Natural killer cell (primary cell): ENCODE data around the gene MGP. TPM values are rescaled to one million over a fixed set of nuclear protein-coding genes. Genes with fewer than 3 reads are reported as not detected.

Experiments
- ATAC-seq, 3 donors: fragments of 150-1000 bp in 2 of 3; fragments of 200-7000 bp in 1 of 3; cut with Tn5 transposase; 1 replicate in 1 of 3; 2 replicates in 2 of 3; pipeline ENCODE4 v1.10.0; 2021; ENCODE audit warnings: mild to moderate bottlenecking in 2 of 3, moderate library complexity in 2 of 3
- DNase-seq, 2 donors: peaks; one replicate each; pipeline versions ENCODE4 v3.0.0 to v3.0.0-alpha.2; 2013 to 2021; ENCODE audit warnings: mixed read lengths in 1 of 2
- H3K27ac ChIP-seq: one replicate; pipeline ENCODE4 v1.5.1; 2013; ENCODE audit warnings: mild to moderate bottlenecking, low read length
- H3K27me3 ChIP-seq: one replicate; pipeline ENCODE4 v1.6.1; 2013; ENCODE audit warnings: low read length; ENCODE audit not compliant: control insufficient read depth, insufficient read depth
- H3K36me3 ChIP-seq: one replicate; pipeline ENCODE4 v1.6.1; 2013; ENCODE audit warnings: low read length; ENCODE audit not compliant: control insufficient read depth, insufficient read depth
- H3K4me1 ChIP-seq: one replicate; pipeline ENCODE4 v1.6.1; 2013; ENCODE audit warnings: low read length; ENCODE audit not compliant: control insufficient read depth, insufficient read depth
- H3K4me3 ChIP-seq: one replicate; pipeline ENCODE4 v1.5.1; 2013; ENCODE audit warnings: low read length
- H3K9me3 ChIP-seq: one replicate; pipeline ENCODE4 v1.6.1; 2013; ENCODE audit warnings: low read length; ENCODE audit not compliant: control insufficient read depth, insufficient read depth
- H3K27ac Mint-ChIP-seq, 2 donors: one replicate each; pipeline ENCODE4 v1.8.0; 2022; ENCODE audit warnings: mild to moderate bottlenecking in 2 of 2, mixed read lengths in 2 of 2, moderate library complexity in 1 of 2
- H3K27me3 Mint-ChIP-seq, 2 donors: one replicate each; pipeline ENCODE4 v1.8.0; 2022; ENCODE audit warnings: low read depth in 2 of 2, mixed read lengths in 2 of 2
- H3K36me3 Mint-ChIP-seq: one replicate; pipeline ENCODE4 v1.8.0; 2022; ENCODE audit warnings: mixed read lengths
- H3K4me1 Mint-ChIP-seq, 2 donors: one replicate each; pipeline ENCODE4 v1.8.0; 2022; ENCODE audit warnings: mixed read lengths in 2 of 2
- H3K4me3 Mint-ChIP-seq: one replicate; pipeline ENCODE4 v1.8.0; 2022; ENCODE audit warnings: mild to moderate bottlenecking, moderate library complexity, mixed read lengths
- H3K9me3 Mint-ChIP-seq, 2 donors: one replicate each; pipeline ENCODE4 v1.8.0; 2022; ENCODE audit warnings: mixed read lengths in 2 of 2
- WGBS: methylation state at CpG from one replicate; pipeline ENCODE4 v1.1.7; 2013; ENCODE audit warnings: missing lambda C conversion rate; ENCODE audit not compliant: insufficient coverage; 5-methylcytosine and 5-hydroxymethylcytosine counted together
- intact Hi-C: fragments of 100-400 bp; cut with micrococcal nuclease; formaldehyde crosslinking; loops from one replicate; pipeline ENCODE4 v1.14.2; 2022
- total RNA-seq, 4 donors: library from RNA; stranded (reverse); fragments of 120-200 nt in 1 of 4; gene quantifications; one replicate each; pipeline versions ENCODE4 v1.2.3 to v1.2.4, GENCODE V29; 2013 to 2022
- TF ChIP-seq, protein P1 (sequence below): fragments of 200-600 bp; IDR thresholded peaks from one replicate; pipeline ENCODE4 v1.8.0; 2022; ENCODE audit warnings: antibody characterized with exemption

MGP gene
- total RNA-seq, 3 donors from 2014 or later (not counting 1 experiment from before 2014, with no cell fraction given) = 0.89 to 1.1 TPM; not detected in 1

DNA sequence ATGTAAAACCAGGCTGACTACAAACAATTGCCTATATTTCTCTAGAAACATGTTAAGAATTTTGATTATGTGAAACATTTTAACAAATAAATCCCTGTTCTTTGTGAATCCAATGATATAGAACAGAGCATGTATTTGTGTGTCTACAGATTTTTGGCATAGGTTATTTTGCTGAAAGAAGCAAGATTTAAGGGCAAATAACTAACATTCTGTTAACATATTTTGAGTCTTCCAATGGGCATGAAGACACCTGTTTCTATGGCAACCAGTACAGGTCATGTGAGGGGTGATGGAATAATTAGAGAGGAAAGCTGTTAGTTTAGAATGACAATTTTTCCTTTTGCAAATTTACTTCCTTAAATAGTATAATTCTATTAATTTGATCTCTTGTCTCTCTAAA is 51.1 kb downstream of the MGP start:
- no peaks in the 10 kb centered on the region for H3K9me3 ChIP-seq
- TF ChIP-seq, protein P1, sequence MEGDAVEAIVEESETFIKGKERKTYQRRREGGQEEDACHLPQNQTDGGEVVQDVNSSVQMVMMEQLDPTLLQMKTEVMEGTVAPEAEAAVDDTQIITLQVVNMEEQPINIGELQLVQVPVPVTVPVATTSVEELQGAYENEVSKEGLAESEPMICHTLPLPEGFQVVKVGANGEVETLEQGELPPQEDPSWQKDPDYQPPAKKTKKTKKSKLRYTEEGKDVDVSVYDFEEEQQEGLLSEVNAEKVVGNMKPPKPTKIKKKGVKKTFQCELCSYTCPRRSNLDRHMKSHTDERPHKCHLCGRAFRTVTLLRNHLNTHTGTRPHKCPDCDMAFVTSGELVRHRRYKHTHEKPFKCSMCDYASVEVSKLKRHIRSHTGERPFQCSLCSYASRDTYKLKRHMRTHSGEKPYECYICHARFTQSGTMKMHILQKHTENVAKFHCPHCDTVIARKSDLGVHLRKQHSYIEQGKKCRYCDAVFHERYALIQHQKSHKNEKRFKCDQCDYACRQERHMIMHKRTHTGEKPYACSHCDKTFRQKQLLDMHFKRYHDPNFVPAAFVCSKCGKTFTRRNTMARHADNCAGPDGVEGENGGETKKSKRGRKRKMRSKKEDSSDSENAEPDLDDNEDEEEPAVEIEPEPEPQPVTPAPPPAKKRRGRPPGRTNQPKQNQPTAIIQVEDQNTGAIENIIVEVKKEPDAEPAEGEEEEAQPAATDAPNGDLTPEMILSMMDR = no peak
- ATAC-seq = no peak
- H3K9me3 Mint-ChIP-seq = no peaks in the 10 kb centered on the region
- H3K36me3 ChIP-seq = no peaks in the 10 kb centered on the region
- H3K27ac Mint-ChIP-seq = no peak overlapping the region
- DNase-seq = no peak
- no peak overlapping the region for H3K4me3 ChIP-seq
- H3K36me3 Mint-ChIP-seq = no peaks in the 10 kb centered on the region
- no peak overlapping the region for H3K4me3 Mint-ChIP-seq
- H3K27ac ChIP-seq = no peak overlapping the region
- peaks cover 16% of the 10 kb centered on the region for H3K27me3 ChIP-seq
- peaks cover 26 to 45% of the 10 kb centered on the region in 2 donors for H3K27me3 Mint-ChIP-seq
- H3K4me1 Mint-ChIP-seq = no peaks in the 10 kb centered on the region
- no peaks in the 10 kb centered on the region for H3K4me1 ChIP-seq
- intact Hi-C loops = no loop called here

DNA sequence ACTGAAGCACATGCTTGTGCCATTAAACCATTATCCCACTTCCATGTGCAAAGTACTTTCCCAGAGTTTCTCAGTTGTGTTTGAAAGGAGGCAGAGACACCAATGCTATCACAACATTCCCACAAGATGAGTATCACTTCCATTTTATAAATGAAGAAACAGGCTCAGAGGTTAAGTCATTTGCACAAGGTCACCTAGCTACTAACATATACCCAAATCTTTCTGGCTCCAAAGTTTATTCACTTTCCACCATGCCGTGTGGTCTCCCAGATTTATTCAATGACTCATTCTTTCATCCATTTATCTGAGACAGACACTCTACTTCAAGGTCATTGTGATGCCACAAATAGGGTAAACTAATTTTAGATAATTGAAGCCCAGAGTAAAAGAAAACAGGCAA is 51.7 kb downstream of the MGP start:
- intact Hi-C loops = no loop called here
- H3K4me1 ChIP-seq = no peaks in the 10 kb centered on the region
- H3K27me3 Mint-ChIP-seq = peaks cover 21 to 45% of the 10 kb centered on the region in 2 donors

DNA sequence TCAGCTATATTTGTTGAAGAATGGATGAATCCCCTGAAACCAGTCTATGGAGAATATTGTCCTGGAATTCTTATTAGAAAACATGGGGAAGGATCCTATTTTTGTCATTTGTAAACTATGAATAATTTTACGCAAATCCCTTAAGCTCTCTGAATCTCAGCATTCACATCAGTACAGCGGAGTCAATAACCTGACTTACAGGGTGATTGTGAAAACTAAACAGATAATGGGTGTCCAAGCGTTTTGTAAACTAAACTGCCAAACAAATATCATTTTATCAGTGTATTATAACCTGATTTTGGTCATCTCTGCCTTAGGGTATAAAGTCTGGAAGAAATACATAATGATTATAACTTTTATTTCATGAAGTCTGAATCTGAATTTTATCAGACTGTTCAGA is 52.3 kb downstream of the MGP start:
- ATAC-seq (no peak), DNase-seq (no peak)
- Mint-ChIP-seq H3K4me3 (no peak overlapping the region), H3K27ac (no peak overlapping the region), H3K4me1 (no peaks in the 10 kb centered on the region), H3K36me3 (no peaks in the 10 kb centered on the region), H3K9me3 (no peaks in the 10 kb centered on the region), H3K27me3 (peaks cover 24 to 45% of the 10 kb centered on the region in 2 donors)
- 100% methylated on average over 2 of the region's 3 CpGs for WGBS
- Histone ChIP-seq H3K36me3 (no peaks in the 10 kb centered on the region), H3K4me1 (no peaks in the 10 kb centered on the region), H3K4me3 (no peak overlapping the region), H3K27ac (no peak overlapping the region), H3K9me3 (no peaks in the 10 kb centered on the region), H3K27me3 (peaks cover 14% of the 10 kb centered on the region)
- intact Hi-C loops = no loop called here
- TF ChIP-seq, protein P1 = no peak

More for the DNA sequence above, 51.7 kb downstream of the MGP start:
- Histone ChIP-seq H3K36me3 (no peaks in the 10 kb centered on the region), H3K4me3 (no peak overlapping the region), H3K9me3 (no peaks in the 10 kb centered on the region), H3K27ac (no peak overlapping the region), H3K27me3 (peaks cover 16% of the 10 kb centered on the region)
- no peak overlapping the region for H3K27ac Mint-ChIP-seq
- 100% methylated on average over 1 of the region's 1 CpG for WGBS
- no peaks in the 10 kb centered on the region for H3K9me3 Mint-ChIP-seq
- no peaks in the 10 kb centered on the region for H3K36me3 Mint-ChIP-seq
- H3K4me3 Mint-ChIP-seq = no peak overlapping the region
- TF ChIP-seq, protein P1 = no peak
- no peaks in the 10 kb centered on the region for H3K4me1 Mint-ChIP-seq
- DNase-seq (no peak), ATAC-seq (no peak)

Other genes starting within 250 kb of the MGP start
- not detected for gene GUCY2C, start 189.3 kb downstream of the MGP start, total RNA-seq
- gene WBP11, start 82.4 kb downstream of the MGP start, total RNA-seq = 100 to 1,000 TPM; 130 to 159 (median 134) TPM
- gene C12orf60, start 82.2 kb downstream of the MGP start, total RNA-seq = under 1 TPM; 0.28 to 0.79 (median 0.33) TPM
- not detected for gene SMCO3, start 71.7 kb downstream of the MGP start, total RNA-seq
- gene ART4, start 42.3 kb downstream of the MGP start, total RNA-seq = not detected
- 10 to 100 TPM in 2 of 3 donors, 1 to 10 TPM in 1; 9.8 to 15.2 (median 12.3) TPM for gene ERP27, start 52.7 kb upstream of the MGP start, total RNA-seq
- gene ARHGDIB, start 75.7 kb upstream of the MGP start, total RNA-seq = 100 to 1,000 TPM; 838 to 962 (median 929) TPM
- not detected for gene PDE6H, start 87.2 kb upstream of the MGP start, total RNA-seq